Astrocyte (in vitro differentiated cells and primary cell): Measurements from ENCODE around the gene PRKCI.

Experiments
- EZH2 ChIP-seq: IDR thresholded peaks from 2 replicates; pipeline ENCODE4 v1.6.1; 2012; ENCODE audit warnings: mild to moderate bottlenecking, low read length, inconsistent platforms; ENCODE audit not compliant: insufficient read depth
- TF ChIP-seq, protein P1 (sequence below): IDR thresholded peaks from 2 replicates; pipeline ENCODE4 v1.5.1; 2011; ENCODE audit warnings: low read depth, mild to moderate bottlenecking, inconsistent platforms, low read length, moderate library complexity; ENCODE audit not compliant: insufficient read depth

- TF ChIP-seq, protein P1, sequence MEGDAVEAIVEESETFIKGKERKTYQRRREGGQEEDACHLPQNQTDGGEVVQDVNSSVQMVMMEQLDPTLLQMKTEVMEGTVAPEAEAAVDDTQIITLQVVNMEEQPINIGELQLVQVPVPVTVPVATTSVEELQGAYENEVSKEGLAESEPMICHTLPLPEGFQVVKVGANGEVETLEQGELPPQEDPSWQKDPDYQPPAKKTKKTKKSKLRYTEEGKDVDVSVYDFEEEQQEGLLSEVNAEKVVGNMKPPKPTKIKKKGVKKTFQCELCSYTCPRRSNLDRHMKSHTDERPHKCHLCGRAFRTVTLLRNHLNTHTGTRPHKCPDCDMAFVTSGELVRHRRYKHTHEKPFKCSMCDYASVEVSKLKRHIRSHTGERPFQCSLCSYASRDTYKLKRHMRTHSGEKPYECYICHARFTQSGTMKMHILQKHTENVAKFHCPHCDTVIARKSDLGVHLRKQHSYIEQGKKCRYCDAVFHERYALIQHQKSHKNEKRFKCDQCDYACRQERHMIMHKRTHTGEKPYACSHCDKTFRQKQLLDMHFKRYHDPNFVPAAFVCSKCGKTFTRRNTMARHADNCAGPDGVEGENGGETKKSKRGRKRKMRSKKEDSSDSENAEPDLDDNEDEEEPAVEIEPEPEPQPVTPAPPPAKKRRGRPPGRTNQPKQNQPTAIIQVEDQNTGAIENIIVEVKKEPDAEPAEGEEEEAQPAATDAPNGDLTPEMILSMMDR, result no peak
- no peak for TF ChIP-seq EZH2
These were observed 95.7 kb downstream of the PRKCI start for GRCh38 chr3:170317954-170318353.
